ENCODE results near the gene CSNK1G2.

The CSNK1G2 gene

GRCh38 chr19:1962674-1963073 lies 21.7 kb downstream of the CSNK1G2 start:
- in situ Hi-C loops (cut with MboI; ENCODE audit: low sequenced_read_pairs) = no loop called here

- in situ Hi-C loops (cut with MboI; ENCODE audit: low sequenced_read_pairs) = no loop called here
Measured at GRCh38 chr19:1967087-1967608, 26.2 kb downstream of the CSNK1G2 start.

- in situ Hi-C loops (cut with MboI; ENCODE audit: low sequenced_read_pairs) = no loop called here
Measured at GRCh38 chr19:1968279-1969175, 27.6 kb downstream of the CSNK1G2 start.

GRCh38 chr19:1969176-1970002 lies 28.4 kb downstream of the CSNK1G2 start:
- in situ Hi-C loops (cut with MboI; ENCODE audit: low sequenced_read_pairs) = no loop called here

GRCh38 chr19:1970003-1970805 lies 29.2 kb downstream of the CSNK1G2 start:
- in situ Hi-C loops (cut with MboI; ENCODE audit: low sequenced_read_pairs) = no loop called here

- in situ Hi-C loops (cut with MboI; ENCODE audit: low sequenced_read_pairs) = no loop called here
Measured at GRCh38 chr19:1970806-1971502, 30.0 kb downstream of the CSNK1G2 start.

- in situ Hi-C loops (cut with MboI; ENCODE audit: low sequenced_read_pairs) = no loop called here
Measured at GRCh38 chr19:1974381-1975161, 33.6 kb downstream of the CSNK1G2 start.

GRCh38 chr19:1975162-1975480 lies 34.1 kb downstream of the CSNK1G2 start:
- in situ Hi-C loops (cut with MboI; ENCODE audit: low sequenced_read_pairs) = no loop called here

- in situ Hi-C loops (cut with MboI; ENCODE audit: low sequenced_read_pairs) = no loop called here
Measured at GRCh38 chr19:1977120-1977519, 36.1 kb downstream of the CSNK1G2 start.

GRCh38 chr19:1978346-1978894 lies 37.4 kb downstream of the CSNK1G2 start:
- in situ Hi-C loops (cut with MboI; ENCODE audit: low sequenced_read_pairs) = no loop called here

- in situ Hi-C loops (cut with MboI; ENCODE audit: low sequenced_read_pairs) = no loop called here
Measured at GRCh38 chr19:1979017-1979416, 38.0 kb downstream of the CSNK1G2 start.

GRCh38 chr19:1979642-1980041 lies 38.7 kb downstream of the CSNK1G2 start:
- in situ Hi-C loops (cut with MboI; ENCODE audit: low sequenced_read_pairs) = no loop called here

- in situ Hi-C loops (cut with MboI; ENCODE audit: low sequenced_read_pairs) = no loop called here
Measured at GRCh38 chr19:1980091-1980808, 39.3 kb downstream of the CSNK1G2 start.

GRCh38 chr19:1980809-1981181 lies 39.8 kb downstream of the CSNK1G2 start:
- in situ Hi-C loops (cut with MboI; ENCODE audit: low sequenced_read_pairs) = no loop called here

GRCh38 chr19:1981253-1981652 lies 40.3 kb downstream of the CSNK1G2 start:
- in situ Hi-C loops (cut with MboI; ENCODE audit: low sequenced_read_pairs) = no loop called here

- in situ Hi-C loops (cut with MboI; ENCODE audit: low sequenced_read_pairs) = no loop called here
Measured at GRCh38 chr19:1984357-1984756, 43.4 kb downstream of the CSNK1G2 start.

GRCh38 chr19:1985588-1986356 lies 44.8 kb downstream of the CSNK1G2 start:
- in situ Hi-C loops (cut with MboI; ENCODE audit: low sequenced_read_pairs) = no loop called here
